Amniotic epithelial cell (primary cell): ENCODE data around the gene TPD52L2.
"Not testable (repeated sequence)": the region's sequence is repeated elsewhere in the genome, so short reads cannot be mapped to it uniquely, and the experiment has no call there.

Source experiments
- DNase-seq: peaks from one replicate; pipeline ENCODE4 v3.0.0-alpha.2; 2010; ENCODE audit warnings: low read depth

The TPD52L2 gene

DNA sequence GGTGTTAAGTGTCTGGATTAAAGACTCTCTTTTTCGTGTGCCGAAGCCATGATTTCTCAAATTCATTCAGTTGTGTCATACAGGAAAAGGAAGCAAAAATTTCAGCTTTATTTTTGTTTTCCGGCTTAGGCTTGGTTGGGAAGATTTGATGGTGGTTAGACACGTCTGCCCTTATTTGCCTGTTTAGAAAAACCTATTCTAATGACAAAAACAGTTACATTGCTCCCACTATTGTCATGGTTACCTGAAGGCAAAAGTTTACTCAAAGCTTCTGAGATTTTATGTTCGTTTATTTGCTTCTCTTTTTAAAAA is 30.8 kb downstream of the TPD52L2 start:
- no peak for DNase-seq

DNA sequence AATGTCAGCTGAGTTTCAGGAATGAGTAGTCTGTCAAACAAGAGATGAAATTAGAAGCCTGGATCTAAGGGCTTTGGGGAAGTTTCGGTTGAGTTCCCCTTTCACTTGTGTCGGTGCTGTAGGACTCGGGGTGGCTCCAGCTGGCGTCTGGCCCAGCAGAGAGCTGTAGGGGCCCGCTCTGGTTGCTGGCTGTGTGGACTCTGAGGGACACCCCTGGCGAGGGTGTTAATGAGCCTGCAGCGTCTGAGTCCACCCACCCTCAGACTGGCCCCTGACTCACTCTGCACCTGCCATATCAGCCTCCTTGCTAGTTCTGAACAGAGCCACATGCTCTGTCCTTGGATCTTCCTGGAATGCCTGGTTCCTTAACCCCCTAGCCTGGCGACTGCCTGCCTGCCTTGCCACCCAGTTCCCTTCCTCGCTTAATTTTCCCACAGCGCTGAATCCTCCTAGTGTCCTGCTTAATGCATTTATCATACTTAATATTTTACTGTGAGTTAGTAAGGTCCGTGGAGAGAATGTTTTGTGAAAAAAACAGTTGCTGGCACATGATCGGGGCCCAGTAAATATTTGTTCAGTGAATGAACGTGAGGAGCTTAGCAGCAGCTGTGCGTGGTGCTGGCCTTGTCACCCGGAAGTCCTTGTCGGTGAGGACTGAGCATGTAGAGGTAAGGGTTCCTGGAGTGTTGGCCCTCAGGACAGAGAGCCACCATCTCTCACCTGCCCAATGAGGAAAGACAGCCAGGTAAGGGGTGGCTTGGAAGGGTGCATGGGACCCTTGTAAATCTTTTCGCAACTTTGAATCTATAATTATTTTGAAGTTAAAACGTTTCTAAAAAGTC is 31.4 kb downstream of the TPD52L2 start:
- no peak for DNase-seq

DNA sequence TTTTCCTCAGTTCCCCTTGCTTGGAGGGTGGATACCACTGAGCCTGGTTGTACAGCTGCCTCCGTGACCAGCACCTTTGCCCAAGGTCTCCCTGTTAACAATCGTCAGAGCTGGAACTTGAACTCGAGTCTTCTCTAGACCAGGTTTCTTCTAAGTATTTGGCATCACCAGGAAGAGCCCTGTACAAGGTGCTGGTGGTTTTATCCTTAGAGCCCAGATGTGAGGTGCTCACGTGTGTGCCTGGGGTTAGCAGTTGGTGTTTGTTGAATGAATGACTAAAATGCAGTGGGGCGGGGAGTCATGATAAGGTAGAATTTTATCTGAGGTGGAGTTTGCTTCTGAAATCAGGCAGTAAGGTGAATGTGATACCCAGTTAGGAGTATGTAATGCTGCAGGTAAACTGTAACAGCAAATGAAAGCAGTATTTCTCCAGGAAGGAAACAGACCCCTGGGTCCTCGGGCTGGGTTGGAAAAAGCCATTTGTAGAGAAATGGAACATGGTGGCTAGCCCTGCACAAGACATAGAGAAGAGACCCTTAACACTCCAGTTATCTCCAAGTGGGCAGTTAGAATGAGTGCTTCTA is 33.0 kb downstream of the TPD52L2 start:
- no peak for DNase-seq

DNA sequence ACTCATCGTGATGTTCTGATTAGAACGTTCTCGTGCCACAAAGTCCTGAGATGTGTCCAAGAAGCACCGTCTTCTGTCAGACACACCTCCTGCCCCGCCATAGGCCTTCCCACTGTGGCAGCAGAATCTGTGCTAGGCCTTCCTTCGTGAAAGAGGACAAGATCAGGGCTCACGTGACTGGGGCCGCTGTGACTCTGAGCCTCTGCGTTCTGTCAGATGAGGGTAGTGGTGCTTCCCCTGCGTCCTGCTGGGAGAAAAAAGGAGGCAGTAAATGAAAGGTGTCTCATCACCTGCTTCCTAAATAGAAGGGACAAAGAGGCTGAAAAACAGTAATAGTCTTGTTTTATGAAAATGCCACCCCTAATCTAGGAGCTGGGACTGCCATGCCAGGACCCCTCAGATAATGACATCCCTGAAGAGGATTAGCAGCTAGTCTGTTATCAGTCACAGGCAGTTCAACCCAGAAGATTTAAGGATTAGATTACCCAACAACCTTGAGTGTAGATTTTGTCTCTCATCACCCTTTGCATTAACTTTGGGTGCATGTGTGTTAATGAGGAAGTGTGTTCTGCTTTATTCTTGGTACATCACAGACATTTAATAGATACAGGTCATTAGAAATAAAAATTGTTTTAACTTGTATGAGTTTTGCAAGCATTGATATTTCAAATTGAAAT is 34.0 kb downstream of the TPD52L2 start:
- no peak for DNase-seq

DNA sequence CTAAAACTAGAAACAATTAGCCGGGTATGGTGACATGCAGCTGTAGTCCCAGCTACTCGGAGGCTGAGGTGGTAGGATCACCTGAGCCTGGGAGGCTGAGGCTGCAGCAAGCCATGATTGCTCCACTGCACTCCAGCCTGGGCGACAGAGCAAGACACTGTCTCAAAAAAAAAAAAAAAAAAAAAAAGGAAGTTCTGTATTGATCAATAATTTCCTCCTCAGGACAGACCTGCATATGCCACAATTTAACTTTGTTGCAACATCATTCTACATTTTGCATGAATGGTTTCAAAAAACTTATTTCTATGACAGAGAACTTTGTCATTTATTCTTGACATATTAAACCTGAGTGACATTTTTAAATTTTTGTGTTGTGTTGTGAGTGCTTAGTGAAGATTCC is 35.3 kb downstream of the TPD52L2 start:
- no peak for DNase-seq

DNA sequence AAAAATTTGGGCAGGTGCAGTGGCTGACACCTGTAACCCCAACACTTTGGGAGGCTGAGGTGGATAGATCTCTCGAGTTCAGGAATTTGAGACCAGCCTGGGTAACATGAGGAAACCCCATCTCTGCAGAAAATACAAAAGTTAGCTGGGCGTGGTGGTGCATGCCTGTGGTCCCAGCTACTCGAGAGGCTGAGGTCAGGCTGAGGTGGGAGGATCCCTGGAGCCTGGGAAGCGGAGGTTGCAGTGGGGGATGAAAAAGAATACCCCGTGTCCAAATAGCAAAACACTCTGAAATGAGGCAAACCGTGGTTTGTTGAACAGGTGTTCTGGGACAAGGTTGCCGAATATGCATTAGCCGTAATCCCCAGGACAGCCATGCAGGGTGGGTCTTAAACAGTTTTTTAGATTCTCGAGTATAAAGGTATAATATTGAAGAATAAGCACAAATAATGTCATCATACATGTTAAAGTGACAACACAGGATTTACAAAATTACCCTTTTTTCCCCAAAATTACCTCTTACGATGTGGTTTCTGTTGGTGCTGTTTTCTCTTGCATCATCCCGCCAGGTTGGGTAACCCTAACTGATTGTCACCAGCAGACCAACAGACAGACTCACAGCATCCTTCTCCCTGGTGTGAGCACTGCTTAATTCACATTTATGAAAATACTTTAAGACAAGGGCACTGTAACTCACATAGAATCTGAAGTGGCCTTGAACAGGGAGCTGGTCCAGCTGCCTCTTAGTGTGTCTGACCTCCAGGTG is 38.9 kb downstream of the TPD52L2 start:
- DNase-seq = no peak

DNA sequence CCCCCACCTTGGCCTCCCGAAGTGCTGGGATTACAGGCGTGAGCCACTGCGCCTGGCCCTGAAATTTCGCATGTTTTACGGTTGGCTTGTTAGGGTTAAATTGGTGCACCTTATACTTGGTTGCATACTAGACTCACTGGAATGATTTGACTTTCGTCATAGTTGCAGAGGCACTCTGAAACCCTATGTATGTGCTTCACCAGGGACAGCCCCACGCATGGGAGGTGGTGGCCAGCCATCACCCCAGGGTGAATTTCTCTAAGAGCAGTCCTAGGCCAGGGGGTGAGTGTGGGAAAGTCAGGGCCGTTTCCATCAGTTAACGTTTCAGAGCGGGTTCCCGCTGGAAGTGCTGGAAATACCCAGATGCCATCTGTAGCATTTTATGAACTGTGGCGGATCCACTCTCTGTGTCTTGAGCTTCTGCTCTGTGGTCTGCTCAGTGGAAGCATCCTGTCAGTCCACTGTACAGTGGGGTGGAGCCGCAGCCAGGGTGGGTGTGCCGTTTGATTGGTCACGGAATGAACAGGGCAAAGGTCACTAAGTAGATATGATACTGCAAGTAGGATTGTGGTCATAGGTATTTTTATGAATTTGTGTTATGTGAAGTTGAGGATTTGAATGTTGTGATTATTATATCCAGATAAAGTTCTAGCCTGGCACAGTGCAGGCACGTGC is 43.1 kb downstream of the TPD52L2 start:
- peak; percentile 58 for DNase-seq

DNA sequence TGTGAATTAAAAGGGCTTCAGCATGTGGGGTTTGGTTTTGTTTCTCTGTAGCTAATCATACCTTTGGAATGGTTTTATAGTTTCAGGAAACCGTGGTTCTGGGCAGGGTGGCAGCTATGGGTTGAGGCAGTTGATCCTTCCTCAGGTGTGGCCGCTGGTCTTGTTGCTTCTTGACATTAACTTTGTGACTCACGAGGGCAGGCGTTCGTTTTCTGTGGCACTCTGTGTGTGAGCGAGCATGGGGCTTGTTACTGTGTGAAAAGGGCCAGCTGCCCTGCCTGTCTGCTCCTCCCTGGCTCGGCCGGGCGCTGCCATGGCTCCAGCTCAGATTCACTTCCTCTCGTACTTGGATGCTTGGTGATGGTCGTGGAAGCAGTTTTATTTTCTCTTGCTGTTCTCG is 46.1 kb downstream of the TPD52L2 start:
- no peak for DNase-seq

DNA sequence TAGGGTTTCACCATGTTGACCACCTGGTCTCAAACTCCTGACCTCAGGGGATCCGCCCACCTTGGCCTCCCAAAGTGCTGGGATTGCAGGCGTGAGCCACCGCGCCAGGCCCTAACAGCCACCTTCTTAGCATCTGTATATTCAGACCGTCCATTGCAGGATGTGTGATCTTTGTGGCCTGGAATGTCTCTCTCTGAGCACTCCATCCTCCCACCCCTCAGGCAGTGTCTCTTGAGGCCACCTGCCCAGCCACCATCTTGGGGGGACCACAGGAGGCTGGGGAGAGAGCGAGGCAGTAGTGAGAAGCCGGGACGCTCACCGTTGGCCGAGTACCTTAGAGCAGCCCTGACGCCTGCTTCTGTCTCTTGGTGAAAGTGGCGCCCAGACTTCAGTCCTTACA is 48.7 kb downstream of the TPD52L2 start:
- DNase-seq = no peak

DNA sequence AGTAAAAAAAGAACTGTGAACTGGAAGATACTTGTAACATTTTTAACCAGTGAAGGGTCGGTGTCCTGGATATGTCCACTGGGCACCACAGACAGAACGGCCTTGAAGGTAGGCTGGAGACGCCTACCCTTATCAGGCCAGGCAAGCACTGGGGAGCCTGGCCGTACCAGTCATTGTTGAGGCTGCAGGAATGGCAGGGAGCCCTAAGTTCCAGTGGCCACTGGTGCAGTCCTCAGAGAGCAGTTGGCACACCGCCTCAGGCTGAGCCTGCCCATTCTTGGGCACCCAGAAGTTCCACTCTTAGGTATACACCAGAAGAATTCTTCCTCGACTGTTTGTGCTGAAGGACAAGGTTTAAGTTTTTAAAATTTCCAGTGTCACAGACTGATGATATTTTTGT is 50.4 kb downstream of the TPD52L2 start:
- DNase-seq = no peak

DNA sequence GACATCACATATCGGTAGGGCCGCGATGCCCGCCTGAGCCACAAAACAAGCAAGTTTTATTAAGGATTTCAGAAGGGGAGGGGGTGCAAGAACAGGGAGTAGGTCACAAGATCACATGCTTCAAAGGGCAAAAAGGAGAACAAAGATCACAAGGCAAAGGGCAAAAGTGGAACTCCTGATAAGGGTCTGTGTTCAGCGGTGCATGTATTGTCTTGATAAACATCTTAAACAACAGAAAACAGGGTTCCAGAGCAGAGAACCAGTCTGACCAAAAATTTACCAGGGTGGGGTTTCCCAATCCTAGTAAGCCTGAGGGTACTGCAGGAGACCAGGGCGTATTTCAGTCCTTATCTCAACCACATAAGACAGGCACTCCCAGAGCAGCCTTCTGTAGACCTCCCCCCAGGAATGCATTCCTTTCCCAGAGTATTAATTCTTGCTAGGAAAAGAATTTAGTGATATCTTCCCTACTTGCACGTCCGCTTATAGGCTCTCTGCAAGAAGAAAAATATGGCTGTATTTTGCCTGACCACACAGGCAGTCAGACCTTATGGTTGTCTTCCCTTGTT is 51.4 kb downstream of the TPD52L2 start:
- DNase-seq = peak; percentile 79

DNA sequence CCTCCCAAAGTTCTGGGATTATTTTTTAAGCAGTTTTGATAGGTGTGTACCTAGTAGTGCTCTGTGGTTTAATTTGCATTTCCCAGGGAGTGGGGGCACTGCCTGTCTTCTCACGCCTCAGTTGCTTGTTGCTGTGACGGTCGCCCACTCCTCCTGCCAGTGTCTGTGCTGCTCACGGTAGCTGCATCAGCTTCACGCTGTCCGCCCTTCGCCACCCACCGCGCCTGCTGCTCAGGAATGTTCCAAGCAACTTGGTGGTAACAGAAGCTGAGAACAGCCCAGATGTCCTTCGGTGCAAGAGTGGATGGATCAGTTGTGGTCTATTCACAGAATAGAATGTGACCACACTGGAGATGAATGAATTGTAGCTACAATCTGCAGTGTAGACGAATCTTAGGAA is 52.7 kb downstream of the TPD52L2 start:
- DNase-seq = no peak

DNA sequence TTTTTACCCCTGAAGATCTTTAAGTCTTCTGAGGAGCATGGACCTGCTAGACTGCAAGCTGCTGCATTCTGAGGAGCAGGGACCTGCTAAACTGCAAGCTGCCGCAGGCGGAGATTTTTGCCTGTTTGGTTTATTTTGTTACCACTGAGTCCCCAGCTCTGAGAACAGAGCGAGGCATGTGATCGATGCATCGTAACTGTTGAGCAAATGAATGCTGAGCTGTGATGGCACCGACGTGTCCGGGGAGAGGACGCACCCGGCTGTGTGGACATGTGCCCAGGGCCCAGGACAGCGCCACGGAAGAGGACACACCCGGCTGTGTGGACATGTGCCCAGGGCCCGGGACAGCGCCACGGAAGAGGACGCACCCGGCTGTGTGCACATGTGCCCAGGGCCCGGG is 54.1 kb downstream of the TPD52L2 start:
- DNase-seq = no peak

DNA sequence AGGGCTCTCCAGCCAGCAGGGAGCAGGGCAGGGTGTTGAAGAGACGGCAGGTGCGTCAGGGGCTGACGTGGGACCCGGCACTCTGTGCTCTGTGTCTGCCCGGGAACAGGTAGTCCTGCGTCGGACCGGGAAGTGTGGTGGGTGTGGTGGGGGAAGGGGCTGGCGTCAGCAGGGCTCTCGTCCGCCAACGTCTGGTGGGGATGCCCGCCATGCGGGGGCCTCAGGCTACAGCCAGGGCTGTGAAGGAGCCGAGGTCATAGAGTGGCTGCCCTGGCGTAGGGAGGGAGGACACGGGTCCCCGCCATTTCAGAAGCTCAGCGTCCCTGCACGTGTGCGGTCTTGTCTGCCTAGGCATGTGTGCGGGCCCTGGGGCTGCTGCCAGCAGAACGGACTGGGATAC is 55.2 kb downstream of the TPD52L2 start:
- DNase-seq = no peak

DNA sequence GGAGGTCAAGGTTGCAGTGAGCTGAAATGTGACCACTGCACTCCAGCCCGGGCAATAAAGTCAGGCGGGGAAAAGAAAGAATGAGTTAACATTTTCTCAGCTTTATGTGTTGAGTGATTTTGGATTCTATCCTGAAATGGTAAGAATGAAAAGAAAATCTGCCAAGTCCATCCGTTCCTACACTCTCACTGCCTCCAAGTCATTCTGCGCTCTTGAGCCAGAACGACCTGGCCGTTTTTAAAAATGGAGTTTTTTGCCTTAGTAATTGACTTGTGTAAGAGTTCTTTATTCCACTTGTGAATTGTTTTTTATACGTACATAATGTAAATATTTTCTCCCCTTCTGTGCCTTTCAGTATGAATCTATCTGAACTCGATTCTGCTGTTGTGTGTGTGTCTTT is 58.6 kb downstream of the TPD52L2 start:
- no peak for DNase-seq

DNA sequence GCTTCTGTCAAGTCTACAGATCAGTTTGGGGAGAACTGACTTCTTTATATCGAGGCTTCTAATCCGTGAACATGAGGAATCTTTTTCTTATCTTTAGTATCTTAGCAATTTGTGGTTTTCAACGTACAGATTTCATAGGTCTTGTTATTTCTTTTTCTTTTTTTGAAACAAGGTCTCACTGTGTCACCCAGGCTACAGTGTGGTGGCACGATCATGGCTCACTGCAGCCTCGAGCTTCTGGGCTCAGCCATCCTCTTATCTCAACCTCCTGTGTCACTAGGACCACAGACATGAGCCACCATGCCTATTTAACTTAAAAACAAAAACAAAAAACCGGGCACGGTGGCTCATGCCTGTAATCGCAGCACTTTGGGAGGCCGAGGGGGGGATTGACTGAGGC is 59.2 kb downstream of the TPD52L2 start:
- no peak for DNase-seq

DNA sequence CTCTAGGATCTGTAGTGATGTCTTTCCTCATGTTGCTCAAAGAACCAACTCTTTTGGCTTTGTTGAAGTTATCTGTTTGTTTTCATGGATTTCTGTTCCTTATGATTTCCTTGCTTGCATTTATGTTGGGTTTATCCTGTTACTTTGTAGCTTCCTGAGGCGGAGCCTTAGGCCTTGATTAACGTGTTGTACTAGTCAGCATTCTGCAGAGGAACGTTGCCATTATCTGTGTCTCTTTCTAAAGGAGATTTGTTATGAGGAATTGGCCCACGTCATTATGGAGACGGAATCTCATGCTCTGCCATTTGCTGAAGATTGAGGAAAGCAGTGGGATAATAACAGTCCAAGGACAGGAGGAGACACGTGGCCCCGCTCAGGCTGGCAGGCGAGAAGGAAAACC is 61.2 kb downstream of the TPD52L2 start:
- no peak for DNase-seq

DNA sequence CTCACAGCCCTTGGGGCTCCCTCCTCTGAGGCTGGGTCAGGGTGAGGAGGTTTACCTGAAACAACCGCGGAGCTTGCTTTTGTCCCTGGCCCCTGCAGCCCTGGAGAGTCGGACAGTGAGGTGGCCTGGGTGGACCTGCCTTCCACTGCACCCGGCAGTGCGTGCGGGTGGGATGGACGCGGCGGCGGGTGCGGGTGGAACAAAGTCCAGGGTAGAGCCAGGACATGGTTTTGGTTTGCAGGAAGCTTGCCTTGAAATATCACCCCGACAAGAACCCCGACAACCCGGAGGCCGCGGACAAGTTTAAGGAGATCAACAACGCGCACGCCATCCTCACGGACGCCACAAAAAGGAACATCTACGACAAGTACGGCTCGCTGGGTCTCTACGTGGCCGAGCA is 64.0 kb downstream of the TPD52L2 start:
- no peak for DNase-seq

DNA sequence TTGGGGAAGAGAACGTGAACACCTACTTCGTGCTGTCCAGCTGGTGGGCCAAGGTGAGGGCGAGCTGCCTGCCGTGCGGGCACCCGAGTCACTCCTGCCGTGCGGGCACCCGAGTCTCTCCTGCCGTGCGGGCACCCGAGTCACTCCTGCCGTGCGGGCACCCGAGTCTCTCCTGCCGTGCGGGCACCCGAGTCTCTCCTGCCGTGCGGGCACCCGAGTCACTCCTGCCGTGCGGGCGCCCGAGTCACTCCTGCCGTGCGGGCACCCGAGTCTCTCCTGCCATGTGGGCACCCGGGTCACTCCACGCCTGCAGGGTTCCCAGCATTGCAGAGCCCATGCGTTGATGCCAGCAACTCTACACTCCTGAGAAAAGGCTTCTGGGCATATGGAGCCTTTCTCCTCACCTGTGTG is 64.4 kb downstream of the TPD52L2 start:
- DNase-seq = not testable (repeated sequence)

DNA sequence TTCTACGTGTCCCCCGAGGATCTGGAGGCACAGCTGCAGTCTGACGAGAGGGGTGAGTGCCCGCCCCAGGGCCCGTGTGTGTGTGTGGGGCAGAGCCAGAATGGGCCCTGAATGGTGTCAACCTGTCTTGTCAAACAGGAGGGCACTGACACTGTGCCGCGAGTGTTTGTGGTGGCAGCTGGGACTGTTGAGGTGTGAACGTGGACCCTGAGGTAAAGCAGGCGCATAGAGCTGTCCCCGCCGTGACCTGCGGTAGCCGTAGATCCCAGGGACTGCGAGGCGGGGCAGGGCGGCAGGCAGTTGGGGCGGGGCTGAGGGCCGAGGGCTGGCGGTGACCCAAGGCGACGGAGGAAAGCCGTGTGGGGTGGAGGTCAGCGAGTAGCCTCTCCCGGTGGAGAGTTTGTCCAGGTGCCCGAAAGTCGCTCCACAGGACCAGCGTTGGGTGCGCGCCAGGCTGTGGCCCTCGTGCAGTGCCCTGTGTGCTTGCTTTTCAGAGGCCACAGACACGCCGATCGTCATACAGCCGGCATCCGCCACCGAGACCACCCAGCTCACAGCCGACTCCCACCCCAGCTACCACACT is 66.0 kb downstream of the TPD52L2 start:
- no peak for DNase-seq

DNA sequence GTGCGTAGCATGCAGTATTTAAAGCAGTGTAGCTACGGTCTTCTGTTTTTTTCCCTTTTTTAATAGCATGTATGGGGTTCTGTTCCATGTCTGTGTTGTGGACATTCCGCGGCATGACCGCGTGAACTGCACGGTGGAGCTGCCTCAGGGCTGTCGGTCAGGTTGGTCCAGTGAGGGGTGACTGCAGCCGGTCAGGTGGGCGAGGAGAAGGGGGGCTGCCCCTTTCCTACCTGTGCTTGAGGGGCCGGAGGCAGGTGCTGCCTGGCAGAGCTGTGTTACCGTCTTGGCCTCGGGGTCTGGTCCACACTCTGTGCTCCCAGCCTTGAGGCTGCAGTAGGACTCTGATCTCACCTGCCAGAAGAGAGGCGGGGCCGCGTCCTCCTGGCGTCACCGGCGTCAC is 66.7 kb downstream of the TPD52L2 start:
- no peak for DNase-seq
